ENCODE results near the gene ATP11B. TPM values are rescaled to one million over a fixed set of nuclear protein-coding genes. Genes with fewer than 3 reads are reported as not detected.

ATP11B gene
- total RNA-seq, 1 donor from 2014 or later, result 22.7 TPM

DNA sequence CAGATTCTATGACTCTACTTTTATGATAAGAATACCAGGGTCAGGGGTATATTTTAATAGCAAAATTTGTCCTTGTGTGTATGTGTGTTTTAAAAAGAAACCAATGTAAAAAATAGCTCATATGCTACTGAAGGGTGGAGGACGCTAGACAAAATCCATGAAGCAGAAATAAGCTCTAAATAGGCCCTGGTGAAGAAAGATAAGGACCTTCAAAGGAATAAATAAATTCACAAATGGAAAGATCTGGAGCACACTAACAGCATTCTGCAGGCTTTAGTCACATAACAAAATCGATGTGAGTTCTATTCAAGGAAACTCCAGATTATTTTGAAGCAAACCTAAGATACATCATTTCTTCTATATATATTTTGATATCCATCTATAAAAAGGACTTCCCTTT is 27.2 kb upstream of the ATP11B start:
- H3K4me3 ChIP-seq (ENCODE audit: low read depth, low read length), result no peak overlapping the region
- no peak for DNase-seq (ENCODE audit: low read depth)

DNA sequence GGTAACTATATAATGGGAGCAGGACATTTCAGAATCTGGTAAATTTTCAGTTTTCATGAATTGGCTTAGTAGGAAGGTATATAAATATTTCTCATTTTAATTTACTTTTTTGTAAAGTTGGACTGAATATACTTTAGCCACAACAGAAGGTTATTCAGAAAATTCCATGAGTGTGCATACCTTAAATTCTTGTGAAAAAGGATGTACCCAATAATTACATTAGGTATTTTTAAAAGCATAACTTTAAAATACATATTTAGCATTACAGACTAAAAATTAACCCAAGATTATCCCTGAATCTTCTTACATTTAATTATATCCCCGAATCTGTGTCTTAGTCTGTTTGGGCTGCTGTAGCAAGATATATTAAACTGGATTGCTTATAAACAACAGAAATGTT is 24.9 kb upstream of the ATP11B start:
- H3K4me3 ChIP-seq (ENCODE audit: low read depth, low read length), result no peak overlapping the region
- DNase-seq (ENCODE audit: low read depth), result no peak
- TF ChIP-seq, protein P1, sequence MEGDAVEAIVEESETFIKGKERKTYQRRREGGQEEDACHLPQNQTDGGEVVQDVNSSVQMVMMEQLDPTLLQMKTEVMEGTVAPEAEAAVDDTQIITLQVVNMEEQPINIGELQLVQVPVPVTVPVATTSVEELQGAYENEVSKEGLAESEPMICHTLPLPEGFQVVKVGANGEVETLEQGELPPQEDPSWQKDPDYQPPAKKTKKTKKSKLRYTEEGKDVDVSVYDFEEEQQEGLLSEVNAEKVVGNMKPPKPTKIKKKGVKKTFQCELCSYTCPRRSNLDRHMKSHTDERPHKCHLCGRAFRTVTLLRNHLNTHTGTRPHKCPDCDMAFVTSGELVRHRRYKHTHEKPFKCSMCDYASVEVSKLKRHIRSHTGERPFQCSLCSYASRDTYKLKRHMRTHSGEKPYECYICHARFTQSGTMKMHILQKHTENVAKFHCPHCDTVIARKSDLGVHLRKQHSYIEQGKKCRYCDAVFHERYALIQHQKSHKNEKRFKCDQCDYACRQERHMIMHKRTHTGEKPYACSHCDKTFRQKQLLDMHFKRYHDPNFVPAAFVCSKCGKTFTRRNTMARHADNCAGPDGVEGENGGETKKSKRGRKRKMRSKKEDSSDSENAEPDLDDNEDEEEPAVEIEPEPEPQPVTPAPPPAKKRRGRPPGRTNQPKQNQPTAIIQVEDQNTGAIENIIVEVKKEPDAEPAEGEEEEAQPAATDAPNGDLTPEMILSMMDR (conservative IDR thresholded peaks at IDR 0.05; ENCODE audit: low read depth, low read length), result no peak

More for the DNA sequence above, 27.2 kb upstream of the ATP11B start:
- TF ChIP-seq, protein P1 (conservative IDR thresholded peaks at IDR 0.05; ENCODE audit: low read depth, low read length), result no peak

- no peak for DNase-seq (ENCODE audit: low read depth)
- no peak overlapping the region for H3K4me3 ChIP-seq (ENCODE audit: low read depth, low read length)
- TF ChIP-seq, protein P1 (conservative IDR thresholded peaks at IDR 0.05; ENCODE audit: low read depth, low read length), result no peak
Observed at GRCh38 chr3:182769673-182770072, 23.6 kb upstream of the ATP11B start.

- no peak for DNase-seq (ENCODE audit: low read depth)
- TF ChIP-seq, protein P1 (conservative IDR thresholded peaks at IDR 0.05; ENCODE audit: low read depth, low read length), result no peak
Observed at GRCh38 chr3:182782149-182782548, 11.2 kb upstream of the ATP11B start.

GRCh38 chr3:182783106-182783505 is 10.2 kb upstream of the ATP11B start:
- no peak overlapping the region for H3K4me3 ChIP-seq (ENCODE audit: low read depth, low read length)
- no peak for DNase-seq (ENCODE audit: low read depth)
- TF ChIP-seq, protein P1 (conservative IDR thresholded peaks at IDR 0.05; ENCODE audit: low read depth, low read length), result no peak

More at GRCh38 chr3:182782149-182782548, 11.2 kb upstream of the ATP11B start:
- no peak overlapping the region for H3K4me3 ChIP-seq (ENCODE audit: low read depth, low read length)

GRCh38 chr3:182784542-182784941 is 8.8 kb upstream of the ATP11B start:
- TF ChIP-seq, protein P1 (conservative IDR thresholded peaks at IDR 0.05; ENCODE audit: low read depth, low read length), result no peak
- H3K4me3 ChIP-seq (ENCODE audit: low read depth, low read length), result no peak overlapping the region
- DNase-seq (ENCODE audit: low read depth), result no peak

GRCh38 chr3:182785142-182785541 is 8.2 kb upstream of the ATP11B start:
- H3K4me3 ChIP-seq (ENCODE audit: low read depth, low read length), result no peak overlapping the region
- DNase-seq (ENCODE audit: low read depth), result no peak
- TF ChIP-seq, protein P1 (conservative IDR thresholded peaks at IDR 0.05; ENCODE audit: low read depth, low read length), result no peak

All from epithelial cell of proximal tubule (primary cell).